GM18867 (cell line): Measurements from ENCODE around the gene MACC1.
A peak's percentile ranks its signal among the peaks of the same experiment; 100 is the strongest.

Experiments
- ATAC-seq: cut with Tn5 transposase; IDR thresholded peaks from one replicate; pipeline ENCODE4 v1.9.1; 2021; ENCODE audit warnings: mild to moderate bottlenecking, moderate library complexity; ENCODE audit not compliant: unreplicated experiment

MACC1 gene

DNA sequence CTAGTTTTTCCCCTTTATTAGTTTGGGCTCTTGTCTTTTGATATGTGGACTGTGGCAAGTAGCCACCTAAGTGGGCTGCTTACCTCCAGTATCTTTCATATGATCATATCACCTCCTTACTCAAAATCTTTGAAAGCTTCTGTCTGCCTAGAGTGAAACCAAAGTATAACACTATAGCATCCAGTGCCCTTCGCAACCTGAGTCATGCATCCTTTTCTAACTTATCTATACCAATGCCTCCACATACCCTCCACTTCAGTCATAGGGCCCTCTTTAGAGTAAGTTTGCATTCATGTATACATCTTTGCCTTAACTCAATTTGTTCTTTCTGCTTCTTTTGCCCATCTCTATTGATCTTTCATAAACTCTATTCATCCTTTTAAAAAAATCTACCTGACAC lies 15.7 kb upstream of the MACC1 start:
- ATAC-seq, result no peak

DNA sequence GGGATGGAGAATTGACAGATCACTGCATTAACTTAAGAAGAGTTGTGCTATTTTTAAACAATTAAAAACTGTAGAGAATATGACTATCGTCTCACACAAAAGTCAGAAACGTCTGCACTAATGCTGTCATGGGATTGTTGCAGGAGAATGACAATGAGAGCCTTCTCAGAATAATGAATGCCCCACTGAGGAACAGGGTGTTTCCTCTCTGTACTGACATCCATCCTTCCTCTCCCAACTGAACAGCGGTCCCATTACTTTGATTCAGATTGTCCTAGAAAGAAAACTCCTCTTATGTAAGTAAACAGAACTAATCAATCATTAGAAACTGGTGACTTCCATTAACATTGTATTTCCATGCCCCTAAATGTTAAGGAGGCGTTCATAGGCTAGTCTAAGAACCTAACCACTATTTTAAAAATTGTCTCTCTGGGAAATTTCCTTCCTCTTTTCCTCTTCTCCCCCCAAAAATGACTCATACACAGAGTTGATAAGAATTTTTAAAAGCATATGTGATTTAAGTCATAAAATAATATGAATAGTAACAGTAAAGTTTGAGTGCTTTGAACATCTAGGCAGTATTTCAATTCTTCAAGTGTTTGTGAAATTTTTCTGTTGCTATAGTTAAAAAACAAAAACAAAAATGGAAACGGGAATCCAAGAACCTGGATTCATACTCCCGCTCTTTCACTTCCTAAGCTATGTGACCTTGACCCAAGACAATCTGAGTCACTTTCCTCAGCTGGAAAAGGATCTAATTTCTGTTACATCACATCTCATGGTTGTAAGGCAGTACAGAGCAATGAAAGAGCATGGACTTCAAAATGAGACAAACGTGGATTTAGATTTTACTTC lies 12.7 kb upstream of the MACC1 start:
- no peak for ATAC-seq

- no peak for ATAC-seq
These were observed 11.9 kb upstream of the MACC1 start for GRCh38 chr7:20229081-20229480.

GRCh38 chr7:20228654-20229053 lies 11.5 kb upstream of the MACC1 start:
- no peak for ATAC-seq

DNA sequence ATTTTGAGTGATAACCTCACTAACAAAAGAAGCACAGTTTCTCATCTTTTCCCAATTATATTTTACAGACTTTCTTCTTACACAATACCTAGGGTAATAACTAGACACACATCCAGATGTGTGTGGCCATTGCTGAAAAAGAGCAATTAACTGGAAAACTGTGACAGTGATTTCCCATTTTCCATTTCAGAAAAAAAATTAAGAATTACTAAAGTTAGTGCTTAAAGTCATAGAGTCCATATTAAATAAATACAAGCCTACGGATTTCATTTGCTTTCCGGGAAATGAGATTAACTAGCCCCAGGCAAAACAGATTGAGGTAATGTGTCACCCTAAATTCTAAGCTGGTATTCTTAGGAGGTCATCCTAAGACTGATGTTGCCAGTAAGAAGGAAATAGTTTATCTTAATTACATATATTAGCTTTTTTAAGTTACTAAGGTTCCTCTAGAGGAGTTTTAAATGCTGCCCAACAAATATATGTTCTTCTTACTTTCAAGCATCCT lies 10.2 kb upstream of the MACC1 start:
- ATAC-seq, result no peak

- ATAC-seq, result no peak
These were observed 9.7 kb upstream of the MACC1 start for GRCh38 chr7:20226860-20227259.

GRCh38 chr7:20225384-20225783 lies 8.2 kb upstream of the MACC1 start:
- no peak for ATAC-seq

- no peak for ATAC-seq
These were observed 6.8 kb upstream of the MACC1 start for GRCh38 chr7:20224025-20224424.

DNA sequence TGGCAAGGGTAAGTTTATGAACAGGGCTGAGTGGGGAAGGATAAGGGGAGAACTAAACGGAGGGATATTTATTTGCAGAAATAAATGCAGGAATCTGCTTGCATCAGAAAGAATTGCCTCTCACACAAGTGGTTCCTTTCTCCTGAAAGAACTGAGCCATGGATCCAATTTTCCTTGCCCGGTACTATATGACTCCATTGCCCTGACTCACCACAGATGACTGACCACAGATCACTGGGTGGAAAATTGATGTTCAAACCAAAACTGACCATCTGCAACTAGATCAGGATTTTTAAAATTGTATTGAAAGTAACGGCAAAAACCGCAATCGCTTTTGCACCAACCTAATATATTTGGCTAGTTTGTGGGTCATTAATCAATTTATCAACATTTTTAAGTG lies 6.2 kb upstream of the MACC1 start:
- no peak for ATAC-seq

- no peak for ATAC-seq
These were observed 5.1 kb upstream of the MACC1 start for GRCh38 chr7:20222219-20222828.

- no peak for ATAC-seq
These were observed 3.9 kb upstream of the MACC1 start for GRCh38 chr7:20220921-20221547.

- peak; percentile 24 for ATAC-seq
These were observed 3.1 kb upstream of the MACC1 start for GRCh38 chr7:20220293-20220761.

- peak; percentile 86 for ATAC-seq
These were observed 2.5 kb upstream of the MACC1 start for GRCh38 chr7:20219446-20220292.

DNA sequence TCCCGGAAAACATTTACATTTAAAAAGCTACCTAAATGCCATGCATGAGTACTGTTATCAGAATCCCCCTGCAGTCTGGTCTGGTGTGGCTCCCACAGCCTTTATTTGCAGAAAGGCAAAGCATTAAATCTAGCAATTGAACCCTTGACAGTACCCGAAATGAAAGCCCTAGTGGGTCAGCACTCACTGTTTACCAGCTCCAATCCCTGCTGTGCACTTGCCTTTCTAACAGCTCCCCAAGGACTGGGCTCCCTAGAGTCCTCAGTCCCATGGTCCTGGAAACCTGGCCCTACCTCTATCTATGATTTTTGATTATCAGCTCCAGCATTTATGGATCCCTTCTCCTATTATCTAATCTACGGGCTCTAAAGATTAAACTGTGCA lies 1.9 kb upstream of the MACC1 start:
- no peak for ATAC-seq

GRCh38 chr7:20218279-20218678 lies 1.1 kb upstream of the MACC1 start:
- no peak for ATAC-seq

DNA sequence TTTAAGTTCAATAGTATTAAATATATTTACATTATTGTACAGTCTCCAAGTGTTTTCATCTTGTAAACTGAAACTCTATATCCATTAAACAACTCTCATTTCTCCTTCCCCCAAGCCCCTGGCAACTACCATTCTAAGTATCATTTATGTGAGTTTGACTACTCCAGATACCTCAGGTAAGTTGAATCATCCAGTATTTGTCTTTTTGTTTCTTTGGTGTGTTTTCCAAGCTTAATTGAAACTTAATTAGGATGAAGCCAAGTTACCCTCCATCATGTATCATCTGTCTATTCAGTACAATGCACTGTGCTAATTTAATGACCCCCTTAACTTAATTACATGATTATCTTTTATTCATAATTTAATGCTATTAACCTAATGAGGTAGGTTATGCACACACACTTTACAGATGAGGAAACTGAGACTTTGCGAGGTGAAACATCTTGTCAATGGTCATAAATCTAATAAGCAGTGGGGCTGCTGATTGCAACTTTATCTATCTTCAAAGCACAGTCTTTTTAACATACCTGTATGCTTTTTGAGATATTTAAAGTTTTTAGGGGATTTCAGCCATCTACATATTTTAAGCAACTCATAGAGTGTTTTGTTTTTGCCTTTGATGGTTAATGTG lies 663 bp downstream of the MACC1 start:
- no peak for ATAC-seq

DNA sequence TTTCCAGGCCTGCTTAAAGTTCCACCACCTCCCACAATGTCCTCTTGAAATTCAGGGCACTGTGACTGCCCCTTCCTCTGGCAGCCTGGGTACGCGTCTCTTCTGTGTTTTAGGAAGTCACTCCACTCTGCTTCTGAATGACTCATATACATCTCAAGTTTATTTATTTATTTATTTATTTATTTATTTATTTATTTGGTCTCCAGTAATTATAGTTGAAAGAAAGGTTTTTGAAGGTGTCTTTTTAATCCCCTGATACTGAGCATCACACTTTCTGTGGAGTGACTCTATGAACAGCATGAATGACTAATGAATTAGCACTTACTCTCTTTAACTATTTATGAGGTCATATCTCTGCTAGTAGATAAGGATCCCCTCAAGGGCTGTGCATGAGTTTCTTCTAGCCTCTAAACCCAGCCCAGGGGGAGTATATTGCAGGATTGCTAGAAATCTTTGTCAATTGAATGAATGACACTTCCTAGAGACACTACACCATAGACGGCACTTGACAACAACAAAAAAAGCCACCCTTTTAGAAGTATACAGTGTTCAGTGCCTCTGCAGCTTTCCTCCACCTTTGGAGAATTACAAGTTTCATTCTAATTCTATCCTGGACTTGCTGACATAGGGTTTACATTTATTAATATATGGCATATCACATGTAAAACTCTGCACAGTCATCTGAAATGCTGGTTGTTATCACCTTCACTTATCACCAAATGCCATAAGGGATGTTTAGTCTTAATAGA lies 2.1 kb downstream of the MACC1 start:
- ATAC-seq, result no peak

DNA sequence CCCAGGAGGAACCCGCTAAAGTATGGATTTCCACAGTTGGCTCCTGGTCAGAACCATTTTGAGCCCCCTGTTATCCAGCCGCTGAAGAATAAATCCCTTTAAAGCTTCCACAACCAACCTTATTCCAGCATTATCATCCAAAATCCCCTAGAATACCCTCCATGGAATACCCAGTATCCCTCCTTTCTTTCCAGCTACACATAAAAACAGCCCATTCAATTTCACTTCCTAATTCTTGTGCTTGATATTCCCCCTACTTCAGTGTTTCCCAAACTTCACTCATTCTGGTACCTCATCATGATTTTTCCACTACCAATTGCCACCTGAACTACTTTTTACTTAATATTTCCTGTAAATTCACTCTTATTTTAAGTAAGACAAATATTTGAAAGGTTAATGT lies 3.1 kb downstream of the MACC1 start:
- no peak for ATAC-seq

DNA sequence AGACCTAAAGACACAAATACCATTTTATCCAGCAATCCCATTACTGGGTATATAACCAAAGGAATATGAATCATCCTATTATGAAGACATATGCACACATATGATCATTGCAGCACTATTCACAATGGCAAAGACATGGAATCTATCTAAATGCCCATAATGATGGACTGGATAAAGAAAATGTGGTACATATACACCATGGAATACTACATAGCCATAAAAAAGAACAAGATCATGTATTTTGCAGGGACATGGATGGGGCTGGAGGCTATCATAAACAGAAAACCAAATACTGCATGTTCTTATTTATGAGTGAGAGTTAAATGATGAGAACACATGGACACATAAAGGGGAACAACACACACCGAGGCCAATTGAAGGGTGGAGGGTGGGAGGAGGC lies 3.8 kb downstream of the MACC1 start:
- ATAC-seq, result no peak

GRCh38 chr7:20211376-20211775 lies 5.8 kb downstream of the MACC1 start:
- no peak for ATAC-seq
